ENCODE results near the gene MGAT4A. TPM values are rescaled to one million over a fixed set of nuclear protein-coding genes. Genes with fewer than 3 reads are reported as not detected.

Gene MGAT4A
- total RNA-seq, 1 donor from 2014 or later, result 20.6 TPM

GRCh38 chr2:98571121-98571701 is 159.7 kb downstream of the MGAT4A start:
- Histone ChIP-seq H3K27me3 (no peaks in the 10 kb centered on the region), H3K27ac (no peak overlapping the region), H3K9me3 (no peaks in the 10 kb centered on the region), H3K4me1 (no peaks in the 10 kb centered on the region), H3K36me3 (peaks cover 0 to 14% of the 10 kb centered on the region in 2 donors), H3K4me3 (no peak overlapping the region)
- intact Hi-C loops (cut with DNase I), result no loop called here
- DNase-seq (ENCODE audit: extremely low spot score in 2 of 2), result no peak
- no peak for TF ChIP-seq POLR2A (IDR thresholded peaks at IDR 0.05)
- no peak for TF ChIP-seq POLR2AphosphoS5 (IDR thresholded peaks at IDR 0.05; ENCODE audit: insufficient read depth in 1 of 2, low read depth in 1 of 2)
- no peak for TF ChIP-seq CTCF (IDR thresholded peaks at IDR 0.05)

DNA sequence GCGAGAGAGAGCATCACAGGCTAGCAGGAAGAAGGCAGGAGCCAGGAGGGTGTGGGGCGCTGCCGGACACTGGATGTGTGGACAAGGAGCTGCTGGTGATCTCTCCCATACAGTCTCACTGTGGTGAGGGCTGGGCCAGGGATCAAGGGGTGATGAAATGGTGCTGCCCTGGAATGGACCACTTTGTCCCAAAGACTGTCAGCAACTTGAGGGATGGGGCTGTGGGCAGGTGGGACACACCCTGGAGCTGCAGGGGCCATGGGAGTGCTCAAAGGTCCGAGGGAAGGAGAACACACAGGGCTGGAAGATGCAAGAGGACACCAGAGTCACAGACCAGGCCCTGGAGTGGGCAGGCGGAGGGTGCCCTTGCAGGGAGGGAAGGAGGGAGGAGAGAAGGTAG is 160.6 kb downstream of the MGAT4A start:
- Histone ChIP-seq H3K4me1 (no peaks in the 10 kb centered on the region), H3K27ac (no peak overlapping the region), H3K4me3 (no peak overlapping the region), H3K36me3 (peaks cover 0 to 10% of the 10 kb centered on the region in 2 donors), H3K9me3 (no peaks in the 10 kb centered on the region), H3K27me3 (no peaks in the 10 kb centered on the region)
- intact Hi-C loops (cut with DNase I), result no loop called here
- TF ChIP-seq CTCF (IDR thresholded peaks at IDR 0.05), result no peak
- no peak for TF ChIP-seq POLR2A (IDR thresholded peaks at IDR 0.05)
- TF ChIP-seq POLR2AphosphoS5 (IDR thresholded peaks at IDR 0.05; ENCODE audit: insufficient read depth in 1 of 2, low read depth in 1 of 2), result no peak
- DNase-seq (ENCODE audit: extremely low spot score in 2 of 2), result no peak

DNA sequence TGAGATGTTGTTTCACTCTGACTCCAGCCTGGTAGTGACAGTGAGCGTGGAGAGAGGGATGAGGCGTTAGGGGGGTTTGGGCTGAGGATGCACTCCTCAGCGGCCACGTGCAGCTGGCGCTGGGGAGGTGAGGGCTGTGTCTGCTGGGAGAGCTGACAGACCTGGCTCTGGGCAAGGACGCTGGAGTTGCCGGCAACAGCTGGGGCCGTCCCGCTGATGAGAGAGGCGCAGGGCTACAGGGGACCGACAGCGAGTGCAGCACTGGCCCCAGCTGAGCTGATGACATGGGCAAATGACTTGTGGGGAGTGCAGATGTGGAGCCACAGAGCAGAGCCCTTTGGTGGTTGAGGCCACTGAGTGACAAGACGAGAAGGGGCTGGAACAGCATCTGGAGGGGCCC is 161.0 kb downstream of the MGAT4A start:
- Histone ChIP-seq H3K36me3 (peaks cover 0 to 11% of the 10 kb centered on the region in 2 donors), H3K27ac (no peak overlapping the region), H3K9me3 (no peaks in the 10 kb centered on the region), H3K4me3 (no peak overlapping the region), H3K4me1 (no peaks in the 10 kb centered on the region), H3K27me3 (no peaks in the 10 kb centered on the region)
- intact Hi-C loops (cut with DNase I), result no loop called here
- no peak for DNase-seq (ENCODE audit: extremely low spot score in 2 of 2)
- TF ChIP-seq POLR2A (IDR thresholded peaks at IDR 0.05), result no peak
- no peak for TF ChIP-seq POLR2AphosphoS5 (IDR thresholded peaks at IDR 0.05; ENCODE audit: insufficient read depth in 1 of 2, low read depth in 1 of 2)
- no peak for TF ChIP-seq CTCF (IDR thresholded peaks at IDR 0.05)

GRCh38 chr2:98569197-98569793 is 161.6 kb downstream of the MGAT4A start:
- no peak overlapping the region for H3K4me3 ChIP-seq
- intact Hi-C loops (cut with DNase I), result no loop called here
- H3K27me3 ChIP-seq, result no peaks in the 10 kb centered on the region
- no peak overlapping the region for H3K27ac ChIP-seq
- H3K4me1 ChIP-seq, result no peaks in the 10 kb centered on the region
- no peaks in the 10 kb centered on the region for H3K9me3 ChIP-seq
- DNase-seq (ENCODE audit: extremely low spot score in 2 of 2), result no peak
- TF ChIP-seq POLR2AphosphoS5 (IDR thresholded peaks at IDR 0.05; ENCODE audit: insufficient read depth in 1 of 2, low read depth in 1 of 2) (no peak), CTCF (IDR thresholded peaks at IDR 0.05) (peak; percentile 34 to 63 (median 49))
- peaks cover 0 to 13% of the 10 kb centered on the region in 2 donors for H3K36me3 ChIP-seq

Other genes starting within 250 kb of the MGAT4A start
- 24.1 TPM for gene COA5, start 122.6 kb downstream of the MGAT4A start, total RNA-seq
- gene UNC50, start 122.5 kb downstream of the MGAT4A start, total RNA-seq, result 25.8 TPM
- gene CRACDL, start 205.1 kb upstream of the MGAT4A start, total RNA-seq, result 6.4 TPM

Measured in vagina (tissue), 2 donors.